ENCODE data around the gene MOV10. TPM values are rescaled to one million over a fixed set of nuclear protein-coding genes. Genes with fewer than 3 reads are reported as not detected.
"Not testable (repeated sequence)": the region's sequence is repeated elsewhere in the genome, so short reads cannot be mapped to it uniquely, and the experiment has no call there.

MOV10 gene
- total RNA-seq, 1 donor from 2014 or later = 37.5 TPM

- no peak for DNase-seq (ENCODE audit: low read depth in 2 of 2)
Measured at GRCh38 chr1:112712191-112712590, 37.7 kb downstream of the MOV10 start.

- no peak for DNase-seq (ENCODE audit: low read depth in 2 of 2)
Measured at GRCh38 chr1:112712701-112713128, 38.3 kb downstream of the MOV10 start.

- DNase-seq (ENCODE audit: low read depth in 2 of 2) = no peak
Measured at GRCh38 chr1:112713466-112714312, 39.2 kb downstream of the MOV10 start.

GRCh38 chr1:112714313-112715263 lies 40.1 kb downstream of the MOV10 start:
- DNase-seq (ENCODE audit: low read depth in 2 of 2) = no peak

- peak in 1 of 2 donors; percentile 95 for DNase-seq (ENCODE audit: low read depth in 2 of 2)
Measured at GRCh38 chr1:112715264-112716053, 41.0 kb downstream of the MOV10 start, which contains the start of gene PPM1J. TSS of gene PPM1J (minus strand) at chr1:112715332. CDS start at chr1:112715301, 31 bp downstream.

- peak; percentile 84 to 93 for DNase-seq (ENCODE audit: low read depth in 2 of 2)
Measured at GRCh38 chr1:112716133-112716720, 41.8 kb downstream of the MOV10 start.

GRCh38 chr1:112717263-112717873 lies 42.9 kb downstream of the MOV10 start:
- DNase-seq (ENCODE audit: low read depth in 2 of 2) = no peak

- peak in 1 of 2 donors; percentile 60 for DNase-seq (ENCODE audit: low read depth in 2 of 2)
Measured at GRCh38 chr1:112718691-112719418, 44.4 kb downstream of the MOV10 start.

GRCh38 chr1:112719706-112720105 lies 45.2 kb downstream of the MOV10 start:
- no peak for DNase-seq (ENCODE audit: low read depth in 2 of 2)

- no peak for DNase-seq (ENCODE audit: low read depth in 2 of 2)
Measured at GRCh38 chr1:112720800-112721199, 46.3 kb downstream of the MOV10 start.

GRCh38 chr1:112721294-112721693 lies 46.8 kb downstream of the MOV10 start:
- not testable (repeated sequence) for DNase-seq (ENCODE audit: low read depth in 2 of 2)

- DNase-seq (ENCODE audit: low read depth in 2 of 2) = no peak
Measured at GRCh38 chr1:112721966-112722524, 47.6 kb downstream of the MOV10 start.

GRCh38 chr1:112722601-112723510 lies 48.4 kb downstream of the MOV10 start:
- DNase-seq (ENCODE audit: low read depth in 2 of 2) = no peak

- no peak for DNase-seq (ENCODE audit: low read depth in 2 of 2)
Measured at GRCh38 chr1:112723511-112723839, 49.0 kb downstream of the MOV10 start.

GRCh38 chr1:112724240-112724639 lies 49.8 kb downstream of the MOV10 start:
- DNase-seq (ENCODE audit: low read depth in 2 of 2) = not testable (repeated sequence)

- no peak for DNase-seq (ENCODE audit: low read depth in 2 of 2)
Measured at GRCh38 chr1:112727716-112728115, 53.3 kb downstream of the MOV10 start.

- not testable (repeated sequence) for DNase-seq (ENCODE audit: low read depth in 2 of 2)
Measured at GRCh38 chr1:112728306-112728971, 54.0 kb downstream of the MOV10 start.

GRCh38 chr1:112729011-112729410 lies 54.6 kb downstream of the MOV10 start:
- not testable (repeated sequence) for DNase-seq (ENCODE audit: low read depth in 2 of 2)
